Ammon's horn (tissue), 1 donor: ENCODE measurements around the gene NAGPA.
A peak's percentile ranks its signal among the peaks of the same experiment; 100 is the strongest.
"Not testable (repeated sequence)": the region's sequence is repeated elsewhere in the genome, so short reads cannot be mapped to it uniquely, and the experiment has no call there.

Source experiments
- DNase-seq: peaks from one replicate; pipeline ENCODE4 v3.0.0-alpha.2; 2016; ENCODE audit warnings: low spot score

Gene NAGPA

DNA sequence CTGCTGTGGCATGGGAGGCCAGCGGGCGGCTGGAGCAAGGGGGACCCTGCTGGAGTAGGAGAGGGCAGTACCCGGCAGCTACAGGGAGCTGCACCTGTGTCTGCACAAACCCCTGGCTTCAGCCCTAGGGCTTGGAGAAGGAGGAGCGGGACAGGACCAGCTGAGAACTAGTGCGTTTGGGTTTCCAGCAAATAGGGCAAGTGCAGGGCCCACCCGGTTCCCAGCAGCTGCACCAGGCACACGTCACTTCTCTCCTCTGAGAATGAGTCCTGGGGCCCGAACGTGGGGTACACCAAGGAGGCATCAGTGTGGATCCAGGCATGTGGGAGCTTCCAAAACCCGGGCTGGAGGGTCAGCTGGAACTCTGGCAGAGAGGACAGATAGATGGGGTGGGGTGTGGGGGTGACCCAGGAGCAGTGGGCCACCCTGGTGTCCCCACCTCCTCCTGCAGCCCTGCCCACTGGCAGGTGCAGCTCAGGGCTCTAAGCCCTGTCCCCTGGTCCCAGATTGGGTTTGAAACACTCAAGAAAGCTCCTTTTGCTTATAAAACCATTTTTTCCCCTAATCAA lies 26.4 kb upstream of the NAGPA start:
- no peak for DNase-seq

- no peak for DNase-seq
These were observed 25.8 kb upstream of the NAGPA start for GRCh38 chr16:5059386-5060072.

GRCh38 chr16:5058476-5058875 lies 24.7 kb upstream of the NAGPA start:
- peak; percentile 35 for DNase-seq

DNA sequence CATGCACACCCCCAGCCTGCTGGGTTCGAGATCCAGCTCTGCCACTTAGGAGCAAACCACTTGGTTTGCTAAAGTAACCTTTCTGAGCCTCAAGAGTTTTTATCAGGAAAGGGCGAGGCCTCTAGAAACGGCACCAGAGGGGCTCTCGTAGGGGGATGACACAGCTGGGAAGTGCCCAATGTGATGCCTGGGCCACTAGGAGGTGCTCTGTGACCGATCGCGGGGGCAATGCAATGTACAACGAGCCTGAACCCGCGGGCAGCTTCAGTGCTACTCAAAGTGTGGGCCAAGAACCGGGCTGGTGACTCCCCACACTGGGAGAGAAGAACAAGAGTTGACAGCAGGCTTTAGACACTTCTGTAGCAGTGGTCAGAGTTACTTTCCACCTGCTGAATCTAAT lies 22.6 kb upstream of the NAGPA start:
- no peak for DNase-seq

DNA sequence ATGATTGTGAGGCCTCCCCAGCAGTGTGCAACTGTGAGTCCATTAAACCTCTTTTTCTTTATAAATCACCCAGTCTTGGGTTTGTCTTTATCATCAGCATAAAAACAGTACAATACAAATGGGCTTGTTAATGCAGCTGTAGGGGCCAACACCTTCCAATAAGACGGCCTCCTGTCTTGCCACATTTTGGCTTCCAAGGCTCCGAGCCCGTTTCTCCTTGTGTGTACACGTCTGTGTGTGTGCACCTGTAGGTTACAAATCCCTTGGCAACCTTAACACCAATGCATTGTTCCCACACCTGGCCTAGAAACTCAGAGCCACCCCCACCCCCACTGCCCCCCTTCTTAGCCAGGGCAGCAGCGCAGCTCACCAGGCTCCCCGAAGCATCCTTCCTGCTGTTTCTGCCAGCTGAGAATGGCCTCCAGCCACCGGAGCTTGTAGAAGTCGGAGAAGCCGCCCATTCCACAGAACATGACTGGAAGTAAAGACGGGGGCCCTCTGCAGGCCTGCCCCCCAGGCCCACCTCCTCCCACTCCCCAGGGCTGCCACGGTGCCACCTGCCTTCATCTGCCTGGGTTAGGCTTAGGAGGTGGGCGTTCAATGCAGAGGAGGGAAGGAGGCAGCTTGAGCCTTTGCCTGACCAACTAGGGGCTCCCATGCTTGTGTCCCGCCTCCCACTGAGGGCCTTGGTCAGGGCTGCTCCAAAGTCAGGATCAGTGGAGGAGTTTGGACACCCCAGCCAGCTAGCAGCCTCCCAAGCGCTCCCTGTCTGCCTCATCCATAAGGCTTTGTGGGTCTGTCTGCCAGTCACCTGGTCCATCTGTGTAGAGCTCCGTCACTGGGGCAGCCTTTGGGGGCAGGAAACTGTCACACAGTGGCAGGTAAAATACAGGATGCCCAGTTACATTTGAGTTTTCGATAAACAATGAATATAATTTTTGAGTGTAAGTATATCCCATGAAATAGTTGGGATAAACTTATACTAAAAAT lies 21.4 kb upstream of the NAGPA start:
- DNase-seq, result no peak

DNA sequence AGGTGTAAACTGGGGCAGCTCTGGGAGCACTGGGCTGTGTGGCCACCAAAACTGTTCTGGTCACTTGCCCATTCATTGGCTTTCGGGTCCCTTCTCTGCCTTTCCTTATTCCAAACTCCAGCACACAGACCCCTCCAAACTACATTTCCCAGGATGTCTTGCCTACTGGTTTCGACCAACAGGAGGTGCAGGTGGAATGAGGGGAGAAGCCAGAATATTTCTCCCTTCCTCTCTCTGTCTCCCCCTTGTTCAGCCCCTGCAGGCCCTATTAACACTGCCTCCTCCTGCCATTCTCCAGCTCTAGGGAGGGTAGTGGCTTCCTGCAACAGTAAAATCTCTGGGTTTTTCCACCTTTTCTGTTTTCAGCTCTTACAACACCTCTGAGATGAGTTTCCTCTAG lies 13.2 kb upstream of the NAGPA start:
- DNase-seq, result no peak

DNA sequence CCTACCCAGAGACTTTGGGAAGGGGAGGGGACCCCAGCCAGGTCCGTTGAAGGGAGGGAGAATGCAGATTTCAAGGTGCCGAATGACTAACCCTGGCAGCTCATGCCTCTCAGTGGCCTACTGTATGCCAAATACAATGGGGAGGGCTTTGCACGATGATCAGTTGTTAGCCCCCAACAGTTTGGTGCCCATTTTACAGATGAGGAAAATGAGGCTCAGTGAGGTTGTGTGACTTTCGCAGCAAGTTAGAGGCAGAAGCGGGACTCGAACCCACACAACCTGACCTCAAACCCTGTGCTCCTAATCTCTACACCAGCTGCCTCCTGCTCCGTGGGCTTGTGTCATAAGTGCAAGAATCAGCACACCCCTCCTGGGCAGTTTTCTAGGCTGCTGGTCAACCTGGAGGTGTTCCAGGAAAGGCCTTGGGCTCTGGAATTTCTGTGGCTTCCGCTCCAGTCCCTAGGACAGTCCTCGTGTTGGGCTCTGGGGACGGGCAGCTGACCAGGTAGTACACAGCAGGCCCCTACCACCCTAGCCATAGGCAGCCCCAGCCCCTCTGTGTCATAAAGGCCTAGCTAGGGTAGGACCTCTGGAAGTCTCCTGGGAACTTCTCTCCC lies 11.9 kb upstream of the NAGPA start:
- DNase-seq, result no peak

GRCh38 chr16:5044581-5044980 lies 10.8 kb upstream of the NAGPA start:
- not testable (repeated sequence) for DNase-seq

- no peak for DNase-seq
These were observed 10.3 kb upstream of the NAGPA start for GRCh38 chr16:5044011-5044540.

DNA sequence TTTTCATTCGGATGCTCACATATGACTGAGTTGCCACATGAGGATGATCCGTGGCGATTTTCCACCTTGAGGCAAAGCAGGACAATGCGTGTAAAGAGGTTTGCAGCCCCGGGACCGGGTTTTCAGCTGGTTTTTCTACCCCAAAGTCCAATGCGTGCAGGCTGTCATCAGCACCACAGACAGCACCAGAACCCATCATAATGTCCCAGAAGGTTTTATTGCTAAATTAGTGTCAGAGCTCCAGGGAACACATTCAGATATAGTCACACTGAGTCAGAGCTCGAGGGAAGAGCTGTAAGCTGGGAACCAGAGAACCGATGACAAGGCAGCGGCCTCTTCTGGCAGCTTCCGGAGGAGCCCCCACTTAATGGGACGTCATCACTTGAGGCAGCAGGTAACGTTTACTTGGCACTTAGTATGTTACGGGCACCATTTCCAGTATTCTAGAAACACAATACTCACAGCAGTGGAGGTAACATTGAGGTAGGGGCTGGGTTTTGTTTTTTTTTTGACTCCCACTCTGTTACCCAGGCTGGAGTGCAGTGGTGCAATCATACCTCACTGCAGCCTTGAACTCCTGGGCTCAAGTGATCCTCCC lies 8.9 kb upstream of the NAGPA start:
- peak; percentile 66 for DNase-seq

DNA sequence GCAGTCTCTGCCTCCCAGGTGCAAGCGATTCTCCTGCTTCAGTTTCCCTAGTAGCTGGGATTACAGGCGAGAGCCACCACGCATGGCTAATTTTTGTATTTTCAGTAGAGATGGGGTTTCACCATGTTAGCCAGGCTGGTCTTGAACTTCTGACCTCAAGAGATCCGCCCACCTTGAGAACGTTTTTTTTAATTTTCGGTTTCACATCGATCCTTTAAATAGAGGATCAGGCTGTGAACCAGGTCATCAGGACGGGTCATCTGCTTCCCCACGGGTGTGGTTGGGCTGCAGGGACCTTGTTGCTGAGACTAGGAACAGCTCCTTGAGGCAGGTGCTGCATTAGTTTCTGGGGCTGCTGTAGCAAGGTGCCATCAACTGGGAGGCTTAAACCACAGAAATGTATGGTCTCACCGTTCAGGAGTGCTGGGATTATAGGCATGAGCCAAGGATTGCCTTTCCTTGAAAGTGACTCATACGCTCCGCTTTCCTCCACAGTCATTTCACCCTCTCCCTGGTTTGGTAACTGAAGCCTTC lies 7.9 kb upstream of the NAGPA start:
- DNase-seq, result no peak

- DNase-seq, result no peak
These were observed 6.7 kb upstream of the NAGPA start for GRCh38 chr16:5040451-5040850.

DNA sequence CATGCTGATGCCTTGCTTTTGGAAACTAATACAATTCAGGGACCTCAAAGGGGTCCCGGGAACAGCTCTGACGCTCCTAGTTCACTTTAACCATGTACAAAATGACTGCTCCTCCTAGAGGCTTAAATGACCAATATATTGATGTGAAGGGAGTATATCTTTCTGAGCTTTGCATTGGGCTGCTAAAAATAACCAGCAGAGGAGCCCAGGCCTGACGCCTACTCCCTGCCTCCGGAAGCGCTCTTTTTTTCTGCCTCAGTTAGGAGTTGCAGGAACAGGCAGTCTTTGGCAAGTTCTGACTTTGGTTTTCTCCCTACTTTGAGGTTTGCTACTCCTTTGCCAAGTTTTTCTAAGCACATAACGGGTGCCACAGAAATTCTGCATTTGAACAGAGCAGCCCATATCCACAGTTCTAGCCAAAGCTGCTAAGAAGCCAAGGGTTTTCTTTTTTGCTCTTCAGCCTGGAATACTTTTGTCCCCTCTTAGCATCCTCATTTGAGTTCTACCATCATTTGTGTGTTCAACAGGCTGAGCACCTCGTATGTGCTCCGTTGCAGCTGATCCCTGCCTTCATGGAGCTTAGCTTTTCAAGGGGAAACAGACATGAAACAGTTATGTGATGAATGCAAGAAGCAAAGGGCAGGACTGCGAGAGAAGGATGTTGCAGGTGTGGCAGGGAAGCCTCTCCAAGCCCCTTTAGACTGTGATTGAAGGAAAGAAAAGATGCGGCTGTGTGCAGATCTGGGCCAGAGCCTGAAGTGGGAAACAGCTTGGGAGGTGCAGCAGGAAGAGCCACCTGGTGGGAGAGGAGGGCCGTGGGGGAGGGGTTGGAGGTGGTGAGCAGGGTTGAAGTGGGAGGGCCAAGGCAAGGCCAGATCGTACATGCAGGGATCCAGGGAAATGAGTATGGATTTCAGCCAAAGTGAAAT lies 2.8 kb upstream of the NAGPA start:
- peak; percentile 72 for DNase-seq

DNA sequence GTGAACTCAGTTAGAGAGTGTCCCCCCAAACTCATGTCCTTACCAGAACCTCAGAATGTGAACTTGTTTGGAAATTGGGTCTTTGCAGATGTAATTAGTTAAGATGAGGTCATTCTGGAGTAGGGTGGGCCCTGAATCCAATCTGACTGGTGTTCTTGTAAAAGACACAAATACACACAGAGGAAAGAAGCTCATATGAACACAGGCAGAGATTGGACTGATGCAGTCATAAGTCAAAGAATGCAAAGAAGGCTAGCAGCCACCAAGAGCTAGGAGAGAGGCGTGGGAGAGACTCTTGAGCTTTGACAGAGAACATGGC lies 2.1 kb upstream of the NAGPA start:
- no peak for DNase-seq

GRCh38 chr16:5034167-5034523 lies 410 bp upstream of the NAGPA start:
- DNase-seq, result no peak

- DNase-seq, result no peak
These were observed 977 bp downstream of the NAGPA start for GRCh38 chr16:5032748-5033167.

- DNase-seq, result no peak
These were observed 2.1 kb downstream of the NAGPA start for GRCh38 chr16:5031601-5032000.

DNA sequence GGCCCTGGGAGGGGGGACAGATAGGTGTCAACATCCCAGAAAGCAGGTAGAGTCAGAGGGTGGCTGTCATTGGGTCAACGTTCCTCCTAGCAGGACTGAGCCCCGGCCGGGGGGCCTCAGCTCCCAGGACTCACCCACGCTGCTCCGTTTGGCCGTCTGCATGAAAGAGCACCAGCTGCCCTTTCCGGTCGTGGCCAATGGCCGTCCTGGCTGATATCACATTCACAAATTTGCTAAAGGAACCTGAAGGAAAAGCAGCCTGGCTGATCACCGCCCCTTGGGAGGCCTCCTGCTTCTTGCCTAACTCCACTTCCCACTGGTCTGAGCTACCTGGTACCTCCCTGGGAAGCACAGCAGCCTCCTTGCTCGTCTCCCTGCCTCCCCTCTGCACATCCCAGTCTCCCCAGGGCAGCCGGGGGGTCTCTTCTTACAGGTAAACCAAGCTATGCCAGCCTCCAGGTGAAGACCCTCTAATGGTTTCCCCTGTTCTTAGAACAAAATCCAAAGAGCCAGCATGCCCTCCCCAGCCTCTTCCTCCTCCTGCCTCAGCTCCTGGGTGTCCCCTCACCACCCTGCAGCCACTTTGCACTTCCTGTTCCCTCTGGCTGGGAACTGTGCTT lies 3.4 kb downstream of the NAGPA start:
- DNase-seq, result no peak

- DNase-seq, result peak; percentile 65
These were observed 4.7 kb downstream of the NAGPA start for GRCh38 chr16:5028950-5029475.
